ENCODE measurements around the gene PTPRT. TPM values are rescaled to one million over a fixed set of nuclear protein-coding genes. Genes with fewer than 3 reads are reported as not detected.

The PTPRT gene
- total and polyA plus RNA-seq, 4 donors: 0.14 to 2.8 (median 0.40) TPM

- Histone ChIP-seq H3K9ac (ENCODE audit: low read depth in 1 of 2, low read length in 2 of 2) (no peak overlapping the region), H3K27me3 (ENCODE audit: control insufficient read depth in 4 of 4, insufficient read depth in 4 of 4, low read length in 3 of 4) (no peaks in the 10 kb centered on the region), H3K4me3 (ENCODE audit: low read depth in 1 of 3, low read length in 3 of 3) (no peak overlapping the region), H3K27ac (ENCODE audit: low read depth in 1 of 2, low read length in 2 of 2) (no peak overlapping the region), H3K4me1 (ENCODE audit: control insufficient read depth in 4 of 4, insufficient read depth in 4 of 4, low read length in 3 of 4) (peaks cover 0 to 3% (median 0%) of the 10 kb centered on the region in 4 donors), H3K36me3 (ENCODE audit: control insufficient read depth in 4 of 4, insufficient read depth in 3 of 4, low read depth in 1 of 4, low read length in 3 of 4) (no peaks in the 10 kb centered on the region), H3K9me3 (ENCODE audit: control insufficient read depth in 4 of 4, low read length in 3 of 4) (no peaks in the 10 kb centered on the region)
- no peak for DNase-seq (ENCODE audit: low spot score)
- TF ChIP-seq SP1 (IDR thresholded peaks at IDR 0.05): no peak
- WGBS: 29% methylated on average over 2 of the region's 2 CpGs
Measured at GRCh38 chr20:42553374-42553773, 636.3 kb downstream of the PTPRT start.

- H3K4me1 ChIP-seq (ENCODE audit: control insufficient read depth in 4 of 4, insufficient read depth in 4 of 4, low read length in 3 of 4): peaks cover 0 to 3% (median 0%) of the 10 kb centered on the region in 4 donors
- TF ChIP-seq ZBTB33 (IDR thresholded peaks at IDR 0.05) (no peak), HNF4A (conservative IDR thresholded peaks at IDR 0.05) (no peak), EGR1 (IDR thresholded peaks at IDR 0.05; ENCODE audit: low read depth in 2 of 2) (no peak), CTCF (IDR thresholded peaks at IDR 0.05; ENCODE audit: low read depth, low read length, missing input control) (no peak), RAD21 (IDR thresholded peaks at IDR 0.05) (no peak), RXRA (IDR thresholded peaks at IDR 0.05) (no peak), FOXA1 (IDR thresholded peaks at IDR 0.05) (no peak), TAF1 (conservative IDR thresholded peaks at IDR 0.05) (no peak), ATF3 (IDR thresholded peaks at IDR 0.05) (no peak), GABPA (IDR thresholded peaks at IDR 0.05 in 1 of 2, conservative IDR thresholded peaks at IDR 0.05 in 1 of 2) (no peak), SP1 (IDR thresholded peaks at IDR 0.05) (no peak), JUND (IDR thresholded peaks at IDR 0.05) (no peak), MAX (IDR thresholded peaks at IDR 0.05) (no peak), HNF4G (IDR thresholded peaks at IDR 0.05) (no peak), NR2F2 (IDR thresholded peaks at IDR 0.05) (no peak), FOXA2 (IDR thresholded peaks at IDR 0.05) (no peak)
- H3K36me3 ChIP-seq (ENCODE audit: control insufficient read depth in 4 of 4, insufficient read depth in 3 of 4, low read depth in 1 of 4, low read length in 3 of 4): no peaks in the 10 kb centered on the region
- WGBS: 62% methylated on average over 3 of the region's 3 CpGs
- H3K9ac ChIP-seq (ENCODE audit: low read depth in 1 of 2, low read length in 2 of 2): no peak overlapping the region
- DNase-seq (ENCODE audit: low spot score): no peak
- no peak overlapping the region for H3K27ac ChIP-seq (ENCODE audit: low read depth in 1 of 2, low read length in 2 of 2)
- no peak overlapping the region for H3K4me3 ChIP-seq (ENCODE audit: low read depth in 1 of 3, low read length in 3 of 3)
- H3K27me3 ChIP-seq (ENCODE audit: control insufficient read depth in 4 of 4, insufficient read depth in 4 of 4, low read length in 3 of 4): peaks cover 0 to 2% (median 0%) of the 10 kb centered on the region in 4 donors
- H3K9me3 ChIP-seq (ENCODE audit: control insufficient read depth in 4 of 4, low read length in 3 of 4): no peaks in the 10 kb centered on the region
Measured at GRCh38 chr20:42549496-42549895, 640.2 kb downstream of the PTPRT start.

GRCh38 chr20:42544926-42545325 lies 644.8 kb downstream of the PTPRT start:
- WGBS: 60% methylated on average over 5 of the region's 5 CpGs
- peaks cover 0 to 3% (median under 1%) of the 10 kb centered on the region in 4 donors for H3K27me3 ChIP-seq (ENCODE audit: control insufficient read depth in 4 of 4, insufficient read depth in 4 of 4, low read length in 3 of 4)
- H3K36me3 ChIP-seq (ENCODE audit: control insufficient read depth in 4 of 4, insufficient read depth in 3 of 4, low read depth in 1 of 4, low read length in 3 of 4): no peaks in the 10 kb centered on the region
- H3K4me3 ChIP-seq (ENCODE audit: low read depth in 1 of 3, low read length in 3 of 3): no peak overlapping the region
- H3K9ac ChIP-seq (ENCODE audit: low read depth in 1 of 2, low read length in 2 of 2): no peak overlapping the region
- TF ChIP-seq CTCF (IDR thresholded peaks at IDR 0.05; ENCODE audit: low read depth, low read length, missing input control): no peak
- TF ChIP-seq YY1 (IDR thresholded peaks at IDR 0.05): no peak
- TF ChIP-seq ZBTB33 (IDR thresholded peaks at IDR 0.05): no peak
- TF ChIP-seq NR2F2 (IDR thresholded peaks at IDR 0.05): no peak
- no peak for TF ChIP-seq RXRA (IDR thresholded peaks at IDR 0.05)
- no peak for TF ChIP-seq FOXA1 (IDR thresholded peaks at IDR 0.05)
- no peak for TF ChIP-seq ATF3 (IDR thresholded peaks at IDR 0.05)
- TF ChIP-seq TAF1 (conservative IDR thresholded peaks at IDR 0.05): no peak
- TF ChIP-seq HNF4A (conservative IDR thresholded peaks at IDR 0.05): no peak
- TF ChIP-seq EGR1 (IDR thresholded peaks at IDR 0.05; ENCODE audit: low read depth in 2 of 2): no peak
- no peak for DNase-seq (ENCODE audit: low spot score)
- H3K27ac ChIP-seq (ENCODE audit: low read depth in 1 of 2, low read length in 2 of 2): no peak overlapping the region
- no peaks in the 10 kb centered on the region for H3K9me3 ChIP-seq (ENCODE audit: control insufficient read depth in 4 of 4, low read length in 3 of 4)
- H3K4me1 ChIP-seq (ENCODE audit: control insufficient read depth in 4 of 4, insufficient read depth in 4 of 4, low read length in 3 of 4): no peaks in the 10 kb centered on the region

All from liver (tissue), 9 donors.